Stimulated activated CD8-positive, alpha-beta memory T cell treated with anti-CD3 and anti-CD28 coated beads, Interleukin-7, amount 100 ng/mL, for 1 hour (primary cell): ENCODE results near the gene PEX14.

Experiments used
- DNase-seq, 2 donors: peaks; one replicate each; pipeline ENCODE4 v3.0.0-alpha.2; 2020; ENCODE audit warnings: low read depth in 2 of 2

Gene PEX14

GRCh38 chr1:10596780-10597179 is 122.0 kb downstream of the PEX14 start:
- no peak for DNase-seq

DNA sequence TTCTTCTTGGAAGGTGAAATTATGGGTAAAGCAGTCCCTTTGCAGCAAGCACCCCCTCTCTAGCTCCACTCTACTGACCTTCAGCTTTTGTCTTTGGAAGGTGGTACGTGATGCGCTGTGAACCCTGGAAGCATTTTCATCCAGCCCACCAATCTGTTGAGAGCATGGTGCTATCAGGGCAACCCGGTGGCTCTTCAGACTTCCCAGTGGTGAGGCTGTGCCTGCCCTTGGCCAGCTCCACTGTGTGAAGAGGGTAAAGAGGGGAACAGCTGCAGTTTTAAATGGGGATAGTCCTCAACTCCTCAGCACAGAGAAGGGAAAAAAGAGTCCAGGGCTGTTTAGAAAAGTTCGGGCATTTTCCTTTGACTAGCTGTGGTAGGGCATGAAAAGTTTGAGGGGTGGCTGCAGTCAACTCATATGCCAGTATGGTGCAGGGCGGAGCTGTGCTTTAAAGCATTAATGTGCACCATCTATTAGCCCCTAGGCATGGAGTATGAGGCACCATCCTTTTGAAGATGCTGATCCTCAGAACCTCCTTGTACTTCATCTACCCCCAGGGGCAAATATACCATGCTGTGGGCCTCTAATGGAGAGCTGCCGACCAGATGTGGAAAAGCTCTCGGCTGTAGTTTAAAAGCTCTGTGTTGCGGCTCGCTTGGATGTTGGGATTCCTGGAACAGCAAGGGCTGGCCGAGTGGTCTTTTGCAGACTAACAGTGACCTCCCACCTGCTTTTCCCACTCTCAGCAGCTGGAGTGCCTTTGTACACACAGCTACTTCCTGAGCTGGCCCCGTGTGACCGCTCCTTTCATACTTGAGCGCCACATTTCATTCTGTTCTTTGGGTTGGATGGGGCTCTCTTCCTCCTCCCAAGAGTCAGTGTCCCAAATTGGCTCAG is 123.0 kb downstream of the PEX14 start:
- no peak for DNase-seq

DNA sequence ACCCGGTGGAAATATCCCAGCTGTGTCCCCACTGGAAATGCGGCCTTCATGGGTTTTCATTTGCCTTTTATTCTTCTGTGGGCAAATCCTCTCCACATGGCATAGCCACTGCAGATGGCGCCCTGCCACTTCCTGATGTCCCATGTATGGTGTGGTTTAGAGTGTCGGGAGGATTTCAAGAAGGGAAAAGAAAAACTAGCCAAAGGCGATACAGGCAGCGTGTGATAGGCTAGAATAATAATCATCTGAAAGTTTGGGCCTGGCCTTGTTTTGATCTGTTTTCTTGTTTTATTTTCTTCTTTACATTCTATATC is 123.6 kb downstream of the PEX14 start:
- no peak for DNase-seq

- DNase-seq, result no peak
Observed at GRCh38 chr1:10599194-10599861, 124.6 kb downstream of the PEX14 start.

DNA sequence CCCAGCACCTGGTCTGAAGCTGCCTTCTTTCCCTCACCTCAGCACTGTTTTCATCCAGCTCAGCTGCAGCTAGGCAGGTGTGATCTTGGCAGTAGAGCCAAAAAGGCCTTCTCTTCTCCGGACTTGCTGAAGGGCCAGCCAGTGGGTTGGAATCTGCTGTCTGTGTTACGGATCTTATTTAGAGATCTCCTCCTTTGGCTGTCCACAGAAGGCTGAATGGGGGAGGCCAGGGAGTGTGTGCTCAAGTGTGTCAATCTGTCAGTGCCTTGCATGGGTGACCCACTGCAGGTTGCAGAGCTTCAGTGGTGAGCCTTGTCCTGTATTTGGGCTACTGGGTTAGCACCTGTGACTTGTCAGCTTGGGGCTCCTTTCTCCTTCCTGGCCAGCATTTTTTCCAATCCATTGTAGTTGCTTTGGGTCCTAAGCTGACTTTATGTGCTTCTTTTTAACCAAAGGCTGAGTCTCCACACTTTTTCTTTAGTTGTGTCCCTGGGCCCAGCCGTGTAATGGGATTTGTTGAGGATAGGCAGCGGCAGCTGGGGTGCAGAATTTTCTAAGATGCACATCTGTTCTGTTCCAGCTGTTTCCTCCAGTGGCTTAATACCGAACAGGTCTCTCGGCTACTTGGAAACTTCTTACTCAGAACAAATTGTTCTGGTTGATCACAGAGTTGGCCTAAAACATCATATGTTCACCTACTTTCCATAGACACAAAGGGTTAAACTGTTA is 126.8 kb downstream of the PEX14 start:
- DNase-seq, result no peak

DNA sequence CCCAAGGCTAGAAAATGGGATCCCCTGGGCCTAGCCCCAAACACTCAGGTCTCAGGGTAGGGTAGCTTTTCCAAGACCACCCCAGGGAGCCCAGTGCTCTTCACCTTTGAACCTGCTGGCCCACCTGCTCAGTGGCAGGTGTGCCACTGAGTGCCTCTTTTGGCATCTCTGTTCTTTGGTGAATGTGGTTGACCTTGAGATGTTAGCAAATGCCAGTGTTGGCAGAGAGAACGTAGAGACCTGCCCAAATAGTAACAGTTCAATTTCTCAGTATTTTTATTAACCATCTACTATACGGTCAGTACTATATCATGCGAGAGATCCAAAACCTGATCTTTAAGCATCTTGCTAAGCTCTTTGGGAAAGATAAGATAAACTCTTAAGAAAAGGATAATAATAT is 128.2 kb downstream of the PEX14 start:
- no peak for DNase-seq

DNA sequence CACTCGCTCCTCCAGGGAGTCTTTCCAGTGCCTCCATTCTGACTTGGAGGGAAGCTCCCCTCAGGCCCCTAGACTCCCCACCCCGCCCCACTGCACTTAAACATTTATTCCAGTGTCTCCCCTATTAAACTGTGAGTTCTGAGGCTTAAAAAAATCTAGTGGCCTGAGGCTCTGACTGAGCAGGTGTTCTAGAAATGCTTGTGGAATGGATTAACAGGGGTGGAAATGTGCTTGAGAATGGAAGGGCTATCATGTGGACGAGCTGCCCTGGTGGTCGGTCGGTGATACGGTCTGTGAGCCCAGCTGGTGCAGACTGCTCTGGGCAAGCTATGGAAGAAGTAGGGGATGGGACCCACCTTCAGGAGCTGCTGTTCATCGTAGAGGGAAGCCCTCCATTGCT is 130.2 kb downstream of the PEX14 start:
- DNase-seq, result no peak

DNA sequence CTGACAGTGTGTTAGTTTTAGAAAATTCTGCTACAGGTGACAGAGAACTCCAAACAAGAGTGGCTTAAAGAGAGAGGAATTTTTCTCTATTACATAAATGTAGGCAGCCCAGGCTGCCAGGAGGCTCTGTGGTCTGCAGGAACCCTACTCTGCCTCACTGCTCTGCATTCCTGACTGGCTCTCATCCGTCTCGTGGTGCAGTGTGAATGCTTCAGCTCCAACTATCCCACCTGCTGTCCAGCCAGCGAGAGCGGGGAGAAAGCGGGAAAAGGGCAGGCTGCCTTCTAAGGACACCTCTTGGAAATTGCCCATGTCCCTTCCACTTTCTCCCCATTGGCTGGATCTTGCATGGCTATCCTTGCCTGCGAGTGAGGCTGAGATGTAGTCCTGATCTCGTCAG is 131.3 kb downstream of the PEX14 start:
- no peak for DNase-seq

- no peak for DNase-seq
Observed at GRCh38 chr1:10607228-10607627, 132.5 kb downstream of the PEX14 start.

DNA sequence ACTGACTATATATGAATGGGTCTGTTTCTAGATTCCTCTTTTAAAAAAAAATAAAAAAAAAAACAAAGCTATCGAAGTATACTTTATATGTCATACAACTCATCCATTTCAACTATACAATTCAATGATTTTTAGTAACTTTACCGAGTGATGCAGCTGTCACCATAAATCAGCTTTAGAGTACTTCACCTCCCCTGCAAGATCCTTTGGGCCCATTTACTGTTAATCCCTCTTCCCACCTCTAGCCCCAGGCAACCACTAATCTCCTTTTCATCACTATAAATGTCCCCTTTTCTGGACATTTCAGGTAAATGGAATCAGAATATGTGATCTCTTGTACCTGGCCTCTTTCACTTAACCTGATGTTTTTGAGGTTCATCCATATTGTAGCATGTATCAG is 133.9 kb downstream of the PEX14 start:
- no peak for DNase-seq

DNA sequence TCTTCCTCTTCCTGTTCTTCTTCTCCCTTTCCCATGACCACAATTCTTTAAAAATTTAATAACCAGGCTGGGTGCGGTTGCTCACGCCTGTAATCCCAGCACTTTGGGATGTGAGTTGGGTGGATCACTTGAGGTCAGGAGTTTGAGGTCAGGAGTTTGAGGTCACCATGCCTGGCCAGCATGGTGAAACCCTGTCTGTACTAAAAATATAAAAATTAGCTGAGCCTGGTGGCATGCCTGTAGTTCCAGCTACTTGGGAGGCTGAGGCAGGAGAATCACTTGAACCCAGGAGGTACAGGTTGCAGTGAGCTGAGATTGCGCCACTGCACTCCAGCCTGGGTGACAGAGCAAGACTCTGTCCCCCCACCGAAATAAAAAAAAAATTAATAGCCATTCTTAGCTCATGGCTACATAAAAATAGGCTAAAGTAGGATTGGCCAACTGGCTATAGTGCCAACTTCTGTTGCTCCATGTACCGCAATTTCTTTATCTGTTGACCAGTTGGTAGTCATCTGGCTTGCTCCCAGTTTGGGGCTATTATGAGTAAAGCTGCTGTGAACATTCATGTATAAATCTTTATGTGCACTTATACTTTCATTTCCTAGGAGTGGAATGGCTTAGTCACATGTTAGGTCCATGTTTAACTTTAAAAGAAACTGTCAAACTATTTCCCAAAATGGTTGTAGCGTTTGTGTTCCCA is 136.3 kb downstream of the PEX14 start:
- DNase-seq, result no peak

- no peak for DNase-seq
Observed at GRCh38 chr1:10612436-10613160, 137.8 kb downstream of the PEX14 start.

- DNase-seq, result no peak
Observed at GRCh38 chr1:10613340-10613739, 138.6 kb downstream of the PEX14 start.

DNA sequence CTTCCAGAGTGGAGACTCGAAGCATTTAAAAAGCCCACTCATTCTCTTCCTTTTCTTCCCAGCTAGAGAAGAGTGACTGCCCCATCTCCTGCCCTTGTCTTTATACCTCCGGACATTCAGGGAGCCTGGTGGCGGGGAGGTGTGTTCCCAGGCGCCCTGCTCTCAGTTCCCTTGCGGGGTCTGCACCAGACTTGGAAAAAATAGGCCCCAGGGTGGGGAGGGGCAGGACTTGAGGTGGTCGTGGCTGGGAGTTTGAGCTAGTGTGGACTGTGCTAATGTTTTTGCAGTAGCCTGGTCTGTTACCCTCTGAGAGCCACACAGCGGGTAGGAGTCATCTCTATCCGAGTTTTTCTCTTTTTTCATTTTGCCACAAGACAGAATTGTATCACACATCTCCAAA is 139.1 kb downstream of the PEX14 start:
- no peak for DNase-seq

DNA sequence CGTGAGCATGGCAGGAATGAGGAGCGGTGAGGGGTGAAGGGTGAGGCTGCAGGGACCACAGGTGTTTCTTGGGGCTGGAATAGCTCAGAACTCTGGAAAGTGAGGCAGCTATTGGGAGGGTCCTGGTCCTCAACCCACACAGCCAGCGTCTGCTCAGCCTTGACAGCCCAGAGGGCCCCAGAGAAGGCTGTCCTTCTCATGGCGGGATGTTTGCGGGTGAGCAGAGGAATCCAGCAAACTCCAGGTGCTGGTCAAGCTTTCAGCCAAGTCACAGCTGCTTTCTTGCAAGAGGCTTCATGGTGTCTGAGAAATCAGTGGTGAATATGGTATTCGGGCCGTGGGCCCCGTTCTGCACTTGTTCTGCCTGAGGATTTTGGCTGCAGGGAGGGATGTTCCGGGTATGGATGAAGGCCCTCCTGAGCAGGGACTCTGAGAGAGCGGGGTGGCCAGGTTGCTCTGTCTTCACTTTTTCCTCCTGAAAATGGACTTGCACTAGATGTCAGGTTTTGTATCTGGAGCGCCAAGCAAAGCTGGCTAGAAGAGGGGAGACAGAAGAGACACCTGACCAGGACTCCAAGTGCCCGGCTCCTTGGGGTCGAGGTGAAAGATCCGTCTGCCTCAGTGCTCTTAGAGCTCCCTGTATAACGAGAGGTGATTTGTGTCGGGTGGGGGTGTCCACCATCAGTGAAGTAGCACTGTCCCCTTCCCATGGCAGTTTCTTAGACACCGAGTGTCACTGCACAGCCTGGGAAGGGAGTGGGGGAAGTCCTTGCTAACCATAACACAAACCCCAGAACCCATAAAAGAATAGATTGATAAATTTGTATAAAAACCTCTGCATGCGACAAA is 139.9 kb downstream of the PEX14 start:
- DNase-seq, result no peak

- no peak for DNase-seq
Observed at GRCh38 chr1:10615332-10615731, 140.6 kb downstream of the PEX14 start.

GRCh38 chr1:10615932-10616671 is 141.4 kb downstream of the PEX14 start:
- DNase-seq, result no peak

- DNase-seq, result no peak
Observed at GRCh38 chr1:10616696-10617095, 141.9 kb downstream of the PEX14 start.

GRCh38 chr1:10617318-10617717 is 142.6 kb downstream of the PEX14 start:
- DNase-seq, result no peak
